ENCODE data around the gene ADAMTS17.

ADAMTS17 gene

GRCh38 chr15:99955532-99955931, 386.2 kb downstream of the ADAMTS17 start:
- Histone ChIP-seq H3K9me3 (ENCODE audit: control insufficient read depth, low read length) (no peaks in the 10 kb centered on the region), H3K9ac (no peak overlapping the region), H3K4me3 (ENCODE audit: low read depth, low read length) (no peak overlapping the region), H3K36me3 (ENCODE audit: control insufficient read depth, insufficient read depth, low read length) (no peaks in the 10 kb centered on the region), H3K4me1 (no peaks in the 10 kb centered on the region), H3K27me3 (ENCODE audit: control insufficient read depth, insufficient read depth, low read length) (no peaks in the 10 kb centered on the region), H2AFZ (no peak overlapping the region), H3K27ac (no peak overlapping the region), H3K79me2 (no peaks in the 10 kb centered on the region), H3K4me2 (ENCODE audit: low read length) (no peak overlapping the region)
- TF ChIP-seq CTCF (IDR thresholded peaks at IDR 0.05): no peak

GRCh38 chr15:99955181-99955525, 386.6 kb downstream of the ADAMTS17 start:
- H3K9ac ChIP-seq: no peak overlapping the region
- no peaks in the 10 kb centered on the region for H3K9me3 ChIP-seq (ENCODE audit: control insufficient read depth, low read length)
- H3K4me1 ChIP-seq: no peaks in the 10 kb centered on the region
- no peaks in the 10 kb centered on the region for H3K79me2 ChIP-seq
- H2AFZ ChIP-seq: no peak overlapping the region
- no peak overlapping the region for H3K27ac ChIP-seq
- no peaks in the 10 kb centered on the region for H3K27me3 ChIP-seq (ENCODE audit: control insufficient read depth, insufficient read depth, low read length)
- no peak for TF ChIP-seq CTCF (IDR thresholded peaks at IDR 0.05)
- H3K36me3 ChIP-seq (ENCODE audit: control insufficient read depth, insufficient read depth, low read length): no peaks in the 10 kb centered on the region
- H3K4me3 ChIP-seq (ENCODE audit: low read depth, low read length): no peak overlapping the region
- no peak overlapping the region for H3K4me2 ChIP-seq (ENCODE audit: low read length)

- H3K4me2 ChIP-seq (ENCODE audit: low read length): no peak overlapping the region
- no peak overlapping the region for H3K4me3 ChIP-seq (ENCODE audit: low read depth, low read length)
- H3K9ac ChIP-seq: no peak overlapping the region
- TF ChIP-seq CTCF (IDR thresholded peaks at IDR 0.05): no peak
- no peaks in the 10 kb centered on the region for H3K9me3 ChIP-seq (ENCODE audit: control insufficient read depth, low read length)
- H3K79me2 ChIP-seq: no peaks in the 10 kb centered on the region
- H3K36me3 ChIP-seq (ENCODE audit: control insufficient read depth, insufficient read depth, low read length): no peaks in the 10 kb centered on the region
- H3K4me1 ChIP-seq: no peaks in the 10 kb centered on the region
- H2AFZ ChIP-seq: no peak overlapping the region
- H3K27me3 ChIP-seq (ENCODE audit: control insufficient read depth, insufficient read depth, low read length): no peaks in the 10 kb centered on the region
- no peak overlapping the region for H3K27ac ChIP-seq
These were observed 387.2 kb downstream of the ADAMTS17 start for GRCh38 chr15:99954361-99955180.

- Histone ChIP-seq H3K79me2 (no peaks in the 10 kb centered on the region), H3K27me3 (ENCODE audit: control insufficient read depth, insufficient read depth, low read length) (no peaks in the 10 kb centered on the region), H2AFZ (no peak overlapping the region), H3K27ac (no peak overlapping the region), H3K9me3 (ENCODE audit: control insufficient read depth, low read length) (no peaks in the 10 kb centered on the region), H3K4me3 (ENCODE audit: low read depth, low read length) (no peak overlapping the region), H3K4me1 (no peaks in the 10 kb centered on the region), H3K4me2 (ENCODE audit: low read length) (no peak overlapping the region), H3K9ac (no peak overlapping the region), H3K36me3 (ENCODE audit: control insufficient read depth, insufficient read depth, low read length) (no peaks in the 10 kb centered on the region)
- TF ChIP-seq CTCF (IDR thresholded peaks at IDR 0.05): no peak
These were observed 387.9 kb downstream of the ADAMTS17 start for GRCh38 chr15:99953886-99954285.

- H3K4me3 ChIP-seq (ENCODE audit: low read depth, low read length): no peak overlapping the region
- TF ChIP-seq CTCF (IDR thresholded peaks at IDR 0.05): no peak
- H3K4me1 ChIP-seq: no peaks in the 10 kb centered on the region
- no peaks in the 10 kb centered on the region for H3K79me2 ChIP-seq
- H3K27me3 ChIP-seq (ENCODE audit: control insufficient read depth, insufficient read depth, low read length): no peaks in the 10 kb centered on the region
- no peak overlapping the region for H2AFZ ChIP-seq
- no peaks in the 10 kb centered on the region for H3K36me3 ChIP-seq (ENCODE audit: control insufficient read depth, insufficient read depth, low read length)
- H3K4me2 ChIP-seq (ENCODE audit: low read length): no peak overlapping the region
- H3K9ac ChIP-seq: no peak overlapping the region
- no peak overlapping the region for H3K27ac ChIP-seq
- H3K9me3 ChIP-seq (ENCODE audit: control insufficient read depth, low read length): no peaks in the 10 kb centered on the region
These were observed 390.3 kb downstream of the ADAMTS17 start for GRCh38 chr15:99951511-99951910.
